Osteocyte (in vitro differentiated cells): ENCODE data around the gene ADAMTS2. TPM values are rescaled to one million over a fixed set of nuclear protein-coding genes. Genes with fewer than 3 reads are reported as not detected.

ENCODE experiments used
- DNase-seq: peaks from one replicate; pipeline ENCODE4 v3.0.0; 2021; ENCODE audit warnings: mixed read lengths; ENCODE audit not compliant: unreplicated experiment; ENCODE audit errors: extremely low spot score
- H3K27ac Mint-ChIP-seq: one replicate; pipeline ENCODE4 v1.8.0; 2021; ENCODE audit warnings: mild to moderate bottlenecking, mixed read lengths; ENCODE audit not compliant: unreplicated experiment
- H3K27me3 Mint-ChIP-seq: one replicate; pipeline ENCODE4 v1.8.0; 2021; ENCODE audit warnings: mixed read lengths; ENCODE audit not compliant: unreplicated experiment
- H3K36me3 Mint-ChIP-seq: one replicate; pipeline ENCODE4 v1.8.0; 2021; ENCODE audit warnings: mixed read lengths; ENCODE audit not compliant: unreplicated experiment
- H3K4me1 Mint-ChIP-seq: one replicate; pipeline ENCODE4 v1.8.0; 2021; ENCODE audit warnings: mixed read lengths; ENCODE audit not compliant: unreplicated experiment
- H3K4me3 Mint-ChIP-seq: one replicate; pipeline ENCODE4 v1.8.0; 2021; ENCODE audit warnings: mild to moderate bottlenecking, moderate library complexity, mixed read lengths; ENCODE audit not compliant: unreplicated experiment
- H3K9me3 Mint-ChIP-seq: one replicate; pipeline ENCODE4 v1.8.0; 2021; ENCODE audit warnings: mixed read lengths; ENCODE audit not compliant: unreplicated experiment
- CTCF ChIP-seq: fragments of 200-600 bp; sonication (generic); IDR thresholded peaks from 2 replicates; pipeline ENCODE4 v1.5.0; 2021; ENCODE audit warnings: antibody characterized with exemption, mild to moderate bottlenecking, moderate library complexity
- total RNA-seq: library from RNA; stranded (reverse); gene quantifications from 2 replicates; pipeline ENCODE4 v1.2.1, GENCODE V29; 2021

ADAMTS2 gene
- total RNA-seq, 1 donor from 2014 or later: 12.2 TPM

GRCh38 chr5:179268966-179269693 lies 76.1 kb downstream of the ADAMTS2 start:
- no peak overlapping the region for H3K27ac Mint-ChIP-seq

GRCh38 chr5:179268399-179268952 lies 76.8 kb downstream of the ADAMTS2 start:
- peak; percentile 77 for DNase-seq
- no peak for TF ChIP-seq CTCF
- Mint-ChIP-seq H3K4me3 (no peak overlapping the region), H3K27ac (no peak overlapping the region), H3K27me3 (no peaks in the 10 kb centered on the region), H3K9me3 (no peaks in the 10 kb centered on the region), H3K36me3 (no peaks in the 10 kb centered on the region), H3K4me1 (peaks cover 2% of the 10 kb centered on the region)

More at GRCh38 chr5:179268966-179269693, 76.1 kb downstream of the ADAMTS2 start:
- no peak for TF ChIP-seq CTCF
- DNase-seq: peak; percentile 83
- Mint-ChIP-seq H3K27me3 (no peaks in the 10 kb centered on the region), H3K4me1 (peaks cover 2% of the 10 kb centered on the region), H3K36me3 (no peaks in the 10 kb centered on the region), H3K9me3 (no peaks in the 10 kb centered on the region), H3K4me3 (no peak overlapping the region)

GRCh38 chr5:179267671-179268083 lies 77.6 kb downstream of the ADAMTS2 start:
- H3K4me3 Mint-ChIP-seq: no peak overlapping the region
- no peak overlapping the region for H3K27ac Mint-ChIP-seq
- no peaks in the 10 kb centered on the region for H3K36me3 Mint-ChIP-seq
- no peaks in the 10 kb centered on the region for H3K9me3 Mint-ChIP-seq
- TF ChIP-seq CTCF: no peak
- no peak for DNase-seq
- H3K27me3 Mint-ChIP-seq: no peaks in the 10 kb centered on the region
- H3K4me1 Mint-ChIP-seq: peaks cover 2% of the 10 kb centered on the region

GRCh38 chr5:179267071-179267670 lies 78.1 kb downstream of the ADAMTS2 start:
- Mint-ChIP-seq H3K4me3 (no peak overlapping the region), H3K4me1 (peaks cover 2% of the 10 kb centered on the region), H3K36me3 (no peaks in the 10 kb centered on the region), H3K9me3 (no peaks in the 10 kb centered on the region), H3K27ac (no peak overlapping the region), H3K27me3 (no peaks in the 10 kb centered on the region)
- TF ChIP-seq CTCF: no peak
- DNase-seq: peak; percentile 82
